A549 (cell line): ENCODE data around the gene MRPL42. TPM values are rescaled to one million over a fixed set of nuclear protein-coding genes. Genes with fewer than 3 reads are reported as not detected.

Source experiments
- ATAC-seq, 2 experiments: fragments of 200-7000 bp in 1 of 2; fragments of >200 bp in 1 of 2; cut with Nextera tagmentation in 1 of 2; cut with Tn5 transposase in 1 of 2; 3 replicates each; pipeline versions ENCODE4 v1.8.0 to v1.9.1; 2018 to 2020; ENCODE audit warnings: mild to moderate bottlenecking in 1 of 2, moderate library complexity in 1 of 2
- CTCF ChIA-PET: fragments of 300-600 bp; sonication (Branson Sonifier 250); formaldehyde crosslinking; extraction: SDS; loops from one replicate; lab custom pipeline; 2021; ENCODE audit warnings: antibody characterized with exemption, inconsistent platforms; lab: Yijun Ruan, JAX
- POLR2A ChIA-PET: fragments of 350-600 bp; formaldehyde crosslinking; extraction: SDS; loops from one replicate; lab custom pipeline; 2021; ENCODE audit warnings: antibody characterized with exemption, inconsistent platforms; lab: Yijun Ruan, JAX
- DNase-seq, 2 experiments: peaks; one replicate each; pipeline versions ENCODE4 v3.0.0 to v3.0.0-alpha.2; 2011 to 2016; ENCODE audit warnings: low read depth in 1 of 2, low spot score in 1 of 2
- FAIRE-seq: peaks from 2 replicates; lab custom pipeline; 2011; peaks lifted over from hg19 to GRCh38; lab: Jason Lieb, UNC
- H3K27ac ChIP-seq, 2 experiments: fragments of >200 bp; sonication (Bioruptor Twin); formaldehyde crosslinking; 3 replicates each; pipeline ENCODE4 v1.5.1; 2016 to 2017
- H3K4me1 ChIP-seq: fragments of >200 bp; sonication (Bioruptor Twin); formaldehyde crosslinking; 3 replicates; pipeline ENCODE4 v1.6.1; 2016
- H3K4me2 ChIP-seq: fragments of >200 bp; sonication (Bioruptor Twin); formaldehyde crosslinking; 3 replicates; pipeline ENCODE4 v1.6.1; 2016
- H3K4me3 ChIP-seq: fragments of >200 bp; sonication (Bioruptor Twin); formaldehyde crosslinking; 3 replicates; pipeline ENCODE4 v1.5.1; 2016
- H3K9me3 ChIP-seq: fragments of >200 bp; sonication (Bioruptor Twin); formaldehyde crosslinking; 3 replicates; pipeline ENCODE4 v1.6.1; 2016
- CTCF ChIP-seq: fragments of >200 bp; sonication (Bioruptor Twin); formaldehyde crosslinking; IDR thresholded peaks from 3 replicates; pipeline ENCODE4 v1.5.1; 2016
- ESRRA ChIP-seq: fragments of 150-350 bp; IDR thresholded peaks from 2 replicates; pipeline ENCODE4 v1.6.1; 2014; ENCODE audit warnings: mild to moderate bottlenecking, low read length, borderline replicate concordance
- GATA3 ChIP-seq: IDR thresholded peaks from 2 replicates; pipeline ENCODE4 v1.6.1; 2012; ENCODE audit warnings: borderline replicate concordance
- HEYL ChIP-seq: fragments of 250-450 bp; sonication (Bioruptor Pico); IDR thresholded peaks from 2 replicates; pipeline ENCODE4 v1.8.0; 2021; ENCODE audit warnings: mild to moderate bottlenecking, moderate library complexity
- HOXB13 ChIP-seq: fragments of 250-450 bp; sonication (Bioruptor Pico); IDR thresholded peaks from 2 replicates; pipeline ENCODE4 v1.5.0; 2020; ENCODE audit warnings: low read depth, mild to moderate bottlenecking, moderate library complexity
- KDM5A ChIP-seq: fragments of 200-600 bp; sonication (generic); IDR thresholded peaks from 2 replicates; pipeline ENCODE4 v1.6.1; 2016; ENCODE audit warnings: antibody characterized with exemption, mild to moderate bottlenecking
- MAZ ChIP-seq: fragments of 150-350 bp; IDR thresholded peaks from 2 replicates; pipeline ENCODE4 v1.6.1; 2014; ENCODE audit warnings: antibody characterized with exemption, low read depth, low read length, borderline replicate concordance
- NPAS2 ChIP-seq: fragments of 250-450 bp; sonication (Bioruptor Pico); IDR thresholded peaks from 2 replicates; pipeline ENCODE4 v1.8.0; 2022; ENCODE audit warnings: mild to moderate bottlenecking, moderate library complexity, borderline replicate concordance
- NR3C1 ChIP-seq: fragments of >200 bp; sonication (Bioruptor Twin); formaldehyde crosslinking; IDR thresholded peaks from 3 replicates; pipeline ENCODE4 v1.6.1; 2017
- PHF8 ChIP-seq: fragments of 200-600 bp; sonication (generic); IDR thresholded peaks from 2 replicates; pipeline ENCODE4 v1.6.1; 2016; ENCODE audit warnings: low read depth, mild to moderate bottlenecking, antibody characterized with exemption, moderate library complexity, borderline replicate concordance
- POLR2A ChIP-seq: IDR thresholded peaks from 2 replicates; pipeline ENCODE4 v1.6.1; 2012; ENCODE audit warnings: mild to moderate bottlenecking, low read length
- RAD21 ChIP-seq, 2 experiments: fragments of >200 bp in 1 of 2; sonication (Bioruptor Twin) in 1 of 2; formaldehyde crosslinking in 1 of 2; IDR thresholded peaks in 1 of 2; conservative IDR thresholded peaks in 1 of 2; 2 replicates in 1 of 2; 3 replicates in 1 of 2; pipeline ENCODE4 v1.6.1; 2012 to 2018; ENCODE audit warnings: inconsistent platforms in 1 of 2
- REST ChIP-seq: fragments of 200-600 bp; sonication (generic); IDR thresholded peaks from 2 replicates; pipeline ENCODE4 v1.6.1; 2016; ENCODE audit warnings: antibody characterized with exemption, mild to moderate bottlenecking, moderate library complexity
- USF2 ChIP-seq: fragments of 450-650 bp; IDR thresholded peaks from 2 replicates; pipeline ENCODE4 v1.6.1; 2014; ENCODE audit warnings: antibody characterized with exemption
- ZC3H11A ChIP-seq: fragments of 450-650 bp; IDR thresholded peaks from 2 replicates; pipeline ENCODE4 v1.6.1; 2014; ENCODE audit warnings: antibody characterized with exemption, mild to moderate bottlenecking
- ZSCAN20 ChIP-seq: fragments of 250-450 bp; sonication (Bioruptor Pico); IDR thresholded peaks from 2 replicates; pipeline ENCODE4 v1.8.0; 2022; ENCODE audit warnings: mild to moderate bottlenecking, moderate library complexity
- WGBS: methylation state at CpG from one replicate; pipeline ENCODE4 v1.1.6; 2017; ENCODE audit errors: missing lambda C conversion rate; 5-methylcytosine and 5-hydroxymethylcytosine counted together
- polyA plus RNA-seq, 4 experiments: library from polyadenylated mRNA; depleted of rRNA in 3 of 4; stranded (reverse); fragments of >200 nt; fragmentation: RNase III in 1 of 4; extraction: RNeasy Plus Mini Kit Qiagen cat#74134 plus additional on column Dnase treatment in 1 of 4; gene quantifications; 2 replicates in 3 of 4; 3 replicates in 1 of 4; pipeline ENCODE4 v1.2.3, GENCODE V29; 2011 to 2017

MRPL42 gene
- polyA plus RNA-seq, 2 of the 4 experiments (the other 2 are of a cell fraction): 73.6 to 201 TPM

GRCh38 chr12:93459097-93459496 is 8.2 kb upstream of the MRPL42 start:
- WGBS: 71% methylated on average over 5 of the region's 5 CpGs
- Histone ChIP-seq H3K4me3 (no peak overlapping the region), H3K4me1 (no peaks in the 10 kb centered on the region), H3K9me3 (no peaks in the 10 kb centered on the region), H3K4me2 (no peak overlapping the region), H3K27ac (no peak overlapping the region)
- no peak for FAIRE-seq
- ChIA-PET POLR2A (no interaction called here), CTCF (no interaction called here)
- TF ChIP-seq POLR2A: no peak
- peak; percentile 53 for TF ChIP-seq ZC3H11A
- TF ChIP-seq MAZ: no peak
- no peak for ATAC-seq
- no peak for DNase-seq

- Histone ChIP-seq H3K4me1 (no peaks in the 10 kb centered on the region), H3K9me3 (no peaks in the 10 kb centered on the region)
- TF ChIP-seq PHF8 (no peak), HOXB13 (CRISPR knock-in tag) (no peak), USF2 (peak; percentile 26; the same call in 1 of the 2 replicates)
- TF ChIP-seq, all 56 proteins: peak for 1
- FAIRE-seq (no peak), ATAC-seq (no peak), DNase-seq (no peak)
- WGBS: 70% methylated on average over 6 of the region's 6 CpGs
- H3K4me2 ChIP-seq: no peak overlapping the region
- ChIA-PET POLR2A (no interaction called here), CTCF (interaction anchor here (0.7 to 1.1 kb wide), 2 partner anchors 104 to 622 kb away, joined by 3 read pairs; no protein-coding TSS in a partner anchor)
- H3K4me3 ChIP-seq: no peak overlapping the region
- no peak overlapping the region for H3K27ac ChIP-seq
Measured at GRCh38 chr12:93460003-93460402, 7.3 kb upstream of the MRPL42 start.

GRCh38 chr12:93460902-93461301 is 6.4 kb upstream of the MRPL42 start:
- no peak for TF ChIP-seq KDM5A
- no peak for TF ChIP-seq NPAS2 (CRISPR knock-in tag)
- TF ChIP-seq NR3C1: no peak
- TF ChIP-seq GATA3: no peak
- TF ChIP-seq MAZ: no peak
- no peak for TF ChIP-seq RAD21 (conservative IDR thresholded peaks at IDR 0.05 in 1 of 2, IDR thresholded peaks at IDR 0.05 in 1 of 2)
- TF ChIP-seq ESRRA: no peak
- TF ChIP-seq CTCF: no peak
- no peak for TF ChIP-seq ZSCAN20 (CRISPR knock-in tag)
- no peak for TF ChIP-seq HEYL
- TF ChIP-seq REST: no peak
- H3K4me3 ChIP-seq: no peak overlapping the region
- H3K27ac ChIP-seq: no peak overlapping the region
- no peak overlapping the region for H3K4me2 ChIP-seq
- no peak for DNase-seq
- ChIA-PET POLR2A (no interaction called here), CTCF (interaction anchor here (1.1 kb wide), 1 partner anchor 14 kb away, joined by 3 read pairs; no protein-coding TSS in a partner anchor)
- no peak for FAIRE-seq
- no peaks in the 10 kb centered on the region for H3K9me3 ChIP-seq
- WGBS: 73% methylated on average over 7 of the region's 7 CpGs
- H3K4me1 ChIP-seq: no peaks in the 10 kb centered on the region
- ATAC-seq: no peak
